IMR-90 (cell line): Measurements from ENCODE around the gene PKN3.

Experiments used
- CHD1 ChIP-seq: IDR thresholded peaks from 2 replicates; pipeline ENCODE4 v1.6.1; 2012; ENCODE audit warnings: low read depth, low read length, improper control_type of control experiment
- MAFK ChIP-seq: IDR thresholded peaks from 2 replicates; pipeline ENCODE4 v1.6.1; 2012; ENCODE audit warnings: low read depth, low read length, improper control_type of control experiment
- MXI1 ChIP-seq: IDR thresholded peaks from 2 replicates; pipeline ENCODE4 v1.6.1; 2012; ENCODE audit warnings: low read depth, mild to moderate bottlenecking, low read length, moderate library complexity, borderline replicate concordance
- POLR2A ChIP-seq: IDR thresholded peaks from 2 replicates; pipeline ENCODE4 v1.6.1; 2012; ENCODE audit warnings: mild to moderate bottlenecking, low read depth, low read length
- RAD21 ChIP-seq: IDR thresholded peaks from 2 replicates; pipeline ENCODE4 v1.6.1; 2012; ENCODE audit warnings: low read length, improper control_type of control experiment
- RFX5 ChIP-seq: IDR thresholded peaks from 2 replicates; pipeline ENCODE4 v1.8.0; 2012; ENCODE audit warnings: low read depth, mild to moderate bottlenecking, low read length, moderate library complexity
- SMC3 ChIP-seq: fragments of 150-350 bp; IDR thresholded peaks from 2 replicates; pipeline ENCODE4 v1.6.1; 2016; ENCODE audit warnings: low read depth, mild to moderate bottlenecking, antibody characterized with exemption, low read length, moderate library complexity
- TF ChIP-seq, protein P1 (sequence below): conservative IDR thresholded peaks from 2 replicates; pipeline ENCODE4 v1.5.1; 2012; ENCODE audit warnings: mild to moderate bottlenecking, low read depth, low read length, improper control_type of control experiment
- TF ChIP-seq, protein P2 (sequence below): fragments of 150-350 bp; IDR thresholded peaks from 2 replicates; pipeline ENCODE4 v1.6.1; 2016; ENCODE audit warnings: low read depth, mild to moderate bottlenecking, low read length, moderate library complexity, borderline replicate concordance
- TF ChIP-seq, protein P3 (sequence below): fragments of 150-350 bp; IDR thresholded peaks from 2 replicates; pipeline ENCODE4 v1.6.1; 2017; ENCODE audit warnings: mild to moderate bottlenecking, antibody characterized with exemption, low read length, low read depth

DNA sequence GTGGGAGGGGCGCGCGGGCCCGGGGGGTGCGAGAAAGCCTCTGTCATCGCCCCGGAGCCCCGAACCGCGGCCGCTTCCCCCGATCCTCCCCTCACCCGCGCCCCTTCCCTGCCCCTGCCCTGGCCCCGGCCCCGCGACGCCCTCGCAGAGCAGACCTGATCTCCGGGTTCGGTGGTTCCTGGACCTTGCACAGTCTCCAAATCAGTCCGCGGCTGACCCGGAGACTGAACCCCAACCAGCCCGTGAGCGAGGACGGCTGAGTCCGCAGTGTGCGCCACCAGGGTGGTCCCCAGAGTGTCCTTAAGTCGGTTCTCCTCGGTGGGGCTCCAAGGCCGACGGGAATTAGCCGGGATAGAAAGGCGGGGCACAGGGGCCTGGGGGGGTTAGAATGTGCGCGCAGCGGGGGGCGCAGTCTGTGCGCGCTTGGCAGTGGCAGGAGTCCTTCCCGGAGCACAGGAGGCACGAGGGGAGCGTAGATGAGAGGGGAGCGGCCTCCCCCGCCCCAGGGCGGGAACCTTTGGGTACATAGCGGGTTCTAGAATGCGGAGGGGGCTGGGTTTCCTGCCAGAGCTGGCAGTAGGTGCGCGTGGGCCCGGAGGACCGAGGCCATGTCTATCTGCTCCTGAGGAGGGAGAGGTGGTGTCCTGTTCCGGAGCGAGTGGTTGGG is 779 bp downstream of the PKN3 start:
- TF ChIP-seq, protein P1, sequence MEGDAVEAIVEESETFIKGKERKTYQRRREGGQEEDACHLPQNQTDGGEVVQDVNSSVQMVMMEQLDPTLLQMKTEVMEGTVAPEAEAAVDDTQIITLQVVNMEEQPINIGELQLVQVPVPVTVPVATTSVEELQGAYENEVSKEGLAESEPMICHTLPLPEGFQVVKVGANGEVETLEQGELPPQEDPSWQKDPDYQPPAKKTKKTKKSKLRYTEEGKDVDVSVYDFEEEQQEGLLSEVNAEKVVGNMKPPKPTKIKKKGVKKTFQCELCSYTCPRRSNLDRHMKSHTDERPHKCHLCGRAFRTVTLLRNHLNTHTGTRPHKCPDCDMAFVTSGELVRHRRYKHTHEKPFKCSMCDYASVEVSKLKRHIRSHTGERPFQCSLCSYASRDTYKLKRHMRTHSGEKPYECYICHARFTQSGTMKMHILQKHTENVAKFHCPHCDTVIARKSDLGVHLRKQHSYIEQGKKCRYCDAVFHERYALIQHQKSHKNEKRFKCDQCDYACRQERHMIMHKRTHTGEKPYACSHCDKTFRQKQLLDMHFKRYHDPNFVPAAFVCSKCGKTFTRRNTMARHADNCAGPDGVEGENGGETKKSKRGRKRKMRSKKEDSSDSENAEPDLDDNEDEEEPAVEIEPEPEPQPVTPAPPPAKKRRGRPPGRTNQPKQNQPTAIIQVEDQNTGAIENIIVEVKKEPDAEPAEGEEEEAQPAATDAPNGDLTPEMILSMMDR = no peak
- TF ChIP-seq, protein P2, sequence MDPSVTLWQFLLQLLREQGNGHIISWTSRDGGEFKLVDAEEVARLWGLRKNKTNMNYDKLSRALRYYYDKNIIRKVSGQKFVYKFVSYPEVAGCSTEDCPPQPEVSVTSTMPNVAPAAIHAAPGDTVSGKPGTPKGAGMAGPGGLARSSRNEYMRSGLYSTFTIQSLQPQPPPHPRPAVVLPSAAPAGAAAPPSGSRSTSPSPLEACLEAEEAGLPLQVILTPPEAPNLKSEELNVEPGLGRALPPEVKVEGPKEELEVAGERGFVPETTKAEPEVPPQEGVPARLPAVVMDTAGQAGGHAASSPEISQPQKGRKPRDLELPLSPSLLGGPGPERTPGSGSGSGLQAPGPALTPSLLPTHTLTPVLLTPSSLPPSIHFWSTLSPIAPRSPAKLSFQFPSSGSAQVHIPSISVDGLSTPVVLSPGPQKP = no peak
- TF ChIP-seq SMC3 (no peak), MXI1 (0 out of 2 replicates have a peak, but pooled peaks have one; percentile 1), RAD21 (no peak), RFX5 (no peak), CHD1 (no peak), POLR2A (no peak), MAFK (no peak)
- TF ChIP-seq, protein P3, sequence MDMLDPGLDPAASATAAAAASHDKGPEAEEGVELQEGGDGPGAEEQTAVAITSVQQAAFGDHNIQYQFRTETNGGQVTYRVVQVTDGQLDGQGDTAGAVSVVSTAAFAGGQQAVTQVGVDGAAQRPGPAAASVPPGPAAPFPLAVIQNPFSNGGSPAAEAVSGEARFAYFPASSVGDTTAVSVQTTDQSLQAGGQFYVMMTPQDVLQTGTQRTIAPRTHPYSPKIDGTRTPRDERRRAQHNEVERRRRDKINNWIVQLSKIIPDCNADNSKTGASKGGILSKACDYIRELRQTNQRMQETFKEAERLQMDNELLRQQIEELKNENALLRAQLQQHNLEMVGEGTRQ = no peak
